K562 (cell line): ENCODE results near the gene NXPH4. TPM values are rescaled to one million over a fixed set of nuclear protein-coding genes. Genes with fewer than 3 reads are reported as not detected.

Experiments
- ATAC-seq: fragments of 200-7000 bp; cut with Tn5 transposase; 3 replicates; pipeline ENCODE4 v1.9.1; 2020; ENCODE audit warnings: moderate library complexity
- BruUV-seq: library from RNA; stranded (reverse); fragments of 400-500 nt; replicated peaks from 2 replicates; lab custom pipeline; 2021; lab: Mats Ljungman, UMichigan
- CTCF ChIA-PET: fragments of 300-600 bp; formaldehyde crosslinking; extraction: SDS; loops from one replicate; lab custom pipeline; 2021; ENCODE audit warnings: low intra/inter-chr PET ratio; lab: Yijun Ruan, JAX
- POLR2A ChIA-PET: fragments of 300-600, 350-650 bp; sonication (Branson Sonifier 250); formaldehyde crosslinking; extraction: SDS; loops from one replicate; lab custom pipeline; 2021; ENCODE audit warnings: antibody characterized with exemption, inconsistent platforms; lab: Yijun Ruan, JAX
- DNase-seq, 4 experiments: peaks; one replicate each; pipeline versions ENCODE4 v3.0.0 to v3.0.0-alpha.2; 2011 to 2018; ENCODE audit warnings: low spot score in 3 of 4, mixed read lengths in 3 of 4; ENCODE audit errors: extremely low read depth in 1 of 4
- FAIRE-seq: peaks from 2 replicates; lab custom pipeline; 2011; peaks lifted over from hg19 to GRCh38; lab: Jason Lieb, UNC
- H2AFZ ChIP-seq: 2 replicates; pipeline ENCODE4 v1.6.0; 2011; ENCODE audit warnings: low read depth, low read length, control low read depth, inconsistent platforms
- H3K27ac ChIP-seq: fragments of 200-600 bp; 3 replicates; pipeline ENCODE4 v1.8.0; 2011; ENCODE audit warnings: low read depth, mild to moderate bottlenecking, control low read depth, inconsistent platforms, low read length, moderate library complexity, mixed read lengths; ENCODE audit errors: extremely low read depth
- H3K27me3 ChIP-seq, 2 experiments: fragments of 300-600 bp in 1 of 2; 2 replicates in 1 of 2; 3 replicates in 1 of 2; pipeline versions ENCODE4 v1.6.0 to v1.8.0; 2011; ENCODE audit warnings: inconsistent platforms in 2 of 2, low read length in 2 of 2, mild to moderate bottlenecking in 1 of 2, mixed read lengths in 1 of 2, moderate library complexity in 1 of 2; ENCODE audit not compliant: control insufficient read depth in 2 of 2, insufficient read depth in 2 of 2
- H3K36me3 ChIP-seq: fragments of 300-600 bp; 3 replicates; pipeline ENCODE4 v1.8.0; 2011; ENCODE audit warnings: mild to moderate bottlenecking, low read length, inconsistent platforms; ENCODE audit not compliant: control insufficient read depth, insufficient read depth
- H3K4me1 ChIP-seq, 2 experiments: fragments of 200-600 bp in 1 of 2; replicated peaks in 1 of 2; 2 replicates in 1 of 2; 3 replicates in 1 of 2; pipeline versions ENCODE4 v1.5.1 to v1.8.0; 2011; ENCODE audit warnings: inconsistent platforms in 2 of 2, low read length in 2 of 2, mild to moderate bottlenecking in 1 of 2, mixed read lengths in 1 of 2, moderate library complexity in 1 of 2; ENCODE audit not compliant: control insufficient read depth in 2 of 2, insufficient read depth in 2 of 2
- H3K4me2 ChIP-seq: 2 replicates; pipeline ENCODE4 v1.6.1; 2011; ENCODE audit warnings: low read length, control low read depth, inconsistent platforms, mixed read lengths; ENCODE audit not compliant: insufficient read depth
- H3K4me3 ChIP-seq: fragments of 200-600 bp; sonication (generic), shearing (Covaris generic); 2 replicates; pipeline ENCODE4 v1.5.1; 2016; ENCODE audit warnings: control low read depth, inconsistent platforms
- H3K79me2 ChIP-seq: fragments of 200-600 bp; 3 replicates; pipeline ENCODE4 v1.8.0; 2011; ENCODE audit warnings: low read length, inconsistent platforms; ENCODE audit not compliant: control insufficient read depth, insufficient read depth
- H3K9ac ChIP-seq, 2 experiments: 2 replicates each; pipeline versions ENCODE4 v1.6.0 to v1.6.1; 2011; ENCODE audit warnings: low read depth in 2 of 2, low read length in 2 of 2, control low read depth in 1 of 2, inconsistent platforms in 1 of 2, mild to moderate bottlenecking in 1 of 2, mixed read lengths in 1 of 2; ENCODE audit not compliant: insufficient read depth in 1 of 2
- H3K9me1 ChIP-seq: one replicate; pipeline ENCODE4 v1.6.0; 2011; ENCODE audit warnings: inconsistent platforms, mild to moderate bottlenecking, low read length, moderate library complexity; ENCODE audit not compliant: control insufficient read depth, insufficient read depth
- H3K9me3 ChIP-seq: replicated peaks from 2 replicates; pipeline ENCODE4 v1.5.1; 2011; ENCODE audit warnings: low read depth, low read length, inconsistent platforms; ENCODE audit not compliant: control insufficient read depth, insufficient read depth
- H4K20me1 ChIP-seq: replicated peaks from 2 replicates; pipeline ENCODE4 v1.6.1; 2011; ENCODE audit warnings: low read length, inconsistent platforms, mixed read lengths; ENCODE audit not compliant: control insufficient read depth, insufficient read depth
- ATF1 ChIP-seq, 2 experiments: fragments of 450-650 bp in 1 of 2; IDR thresholded peaks; 2 replicates each; pipeline ENCODE4 v1.6.1; 2016; ENCODE audit warnings: missing compliant biosample characterization in 1 of 2, missing genetic modification characterization in 1 of 2
- EZH2 ChIP-seq: IDR thresholded peaks from 2 replicates; pipeline ENCODE4 v1.6.1; 2012; ENCODE audit warnings: low read depth, mild to moderate bottlenecking, inconsistent platforms, low read length, borderline replicate concordance
- RFX5 ChIP-seq: IDR thresholded peaks from 2 replicates; pipeline ENCODE4 v1.6.1; 2011; ENCODE audit warnings: low read depth, mild to moderate bottlenecking, improper control_type of control experiment, low read length
- TFAP4 ChIP-seq: sonication (generic); formaldehyde crosslinking; IDR thresholded peaks from 2 replicates; pipeline ENCODE4 v1.8.0; 2022; ENCODE audit warnings: missing genetic modification reagents, mild to moderate bottlenecking, moderate library complexity, borderline replicate concordance
- ZFP1 ChIP-seq: fragments of 450-650 bp; formaldehyde crosslinking; IDR thresholded peaks from 2 replicates; pipeline ENCODE4 v1.4.0; 2020; ENCODE audit warnings: mild to moderate bottlenecking, mixed read lengths
- whole genome bisulfite sequencing: fragments of 100-300 bp; shearing (Covaris generic); methylation state at CpG from one replicate; pipeline ENCODE4 v1.1.6; 2016; ENCODE audit warnings: low coverage, mixed read lengths; ENCODE audit not compliant: insufficient coverage; ENCODE audit errors: missing lambda C conversion rate; 5-methylcytosine and 5-hydroxymethylcytosine counted together
- in situ Hi-C: fragments of 300-500 bp; cut with MboI; formaldehyde crosslinking; loops from 4 replicates; pipeline ENCODE4 v1.15.0; 2018; ENCODE audit warnings: inconsistent platforms, mixed read lengths
- intact Hi-C: fragments of 100-400 bp; cut with micrococcal nuclease; formaldehyde crosslinking; loops from 2 replicates; pipeline ENCODE4 v1.14.2; 2022
- polyA plus RNA-seq, 8 experiments: library from polyadenylated mRNA; depleted of rRNA in 4 of 8; stranded (reverse) in 5 of 8; unstranded in 3 of 8; fragments of >200 nt; fragmentation: Nextera tagmentation in 2 of 8; fragmentation: Illumina TruSeq in 1 of 8; extraction: Ambion mirVana in 2 of 8; extraction: Trizol in 1 of 8; gene quantifications; 2 replicates each; pipeline versions ENCODE4 v1.2.1 to v1.2.3, GENCODE V29; 2011 to 2014; ENCODE audit warnings: inconsistent platforms in 1 of 8, missing spikeins in 1 of 8
- total RNA-seq, 7 experiments: library from RNA; depleted of rRNA in 6 of 7; stranded (reverse); fragments of >200 nt in 6 of 7; fragmentation: Illumina TruSeq in 2 of 7; extraction: Trizol in 2 of 7; gene quantifications; 2 replicates each; pipeline versions ENCODE4 v1.2.1 to v1.2.3, GENCODE V29; 2011 to 2021; ENCODE audit warnings: low replicate concordance in 1 of 7
- TF ChIP-seq, protein P1 (sequence below): sonication (generic); formaldehyde crosslinking; IDR thresholded peaks from 2 replicates; pipeline ENCODE4 v1.8.0; 2022; ENCODE audit warnings: mild to moderate bottlenecking, missing genetic modification reagents
- TF ChIP-seq, protein P2 (sequence below): fragments of 450-650 bp; IDR thresholded peaks from one replicate; pipeline ENCODE4 v1.6.1; 2018; ENCODE audit warnings: mild to moderate bottlenecking, moderate library complexity; ENCODE audit not compliant: partially characterized antibody

Gene NXPH4
- total and polyA plus RNA-seq, 9 of the 15 experiments (the other 6 are each of a cell fraction or from before 2014, with no cell fraction given), result 0.49 to 2.7 (median 1.1) TPM; not detected in 4

DNA sequence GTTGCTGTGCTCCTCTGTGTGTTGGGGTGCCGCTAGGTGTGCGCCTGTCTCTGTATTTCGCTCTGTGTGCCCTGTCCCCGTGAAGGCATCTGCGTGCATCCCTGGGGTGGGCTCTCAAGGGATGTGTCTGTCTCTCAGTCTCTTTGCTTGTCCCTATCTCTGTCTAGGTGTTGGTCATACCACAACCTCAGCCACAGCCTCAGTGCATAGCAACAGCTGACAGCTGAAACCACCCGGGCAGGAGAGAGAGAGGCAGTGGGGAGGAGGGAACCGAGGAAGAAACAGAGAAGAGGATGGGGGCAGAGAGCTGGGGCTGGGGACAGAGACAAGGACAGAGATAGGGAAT, 953 bp upstream of the NXPH4 start:
- Histone ChIP-seq H3K79me2 (no peaks in the 10 kb centered on the region), H3K4me2 (no peak overlapping the region), H4K20me1 (peaks cover 13% of the 10 kb centered on the region; the same call in 1 of the 2 replicates), H3K4me3 (no peak overlapping the region), H3K4me1 (peaks cover 17 to 59% of the 10 kb centered on the region in 2 experiments; a peak in 4 of 5 replicates), H3K27ac (no peak overlapping the region), H2AFZ (no peak overlapping the region), H3K9me1 (peaks cover 3% of the 10 kb centered on the region), H3K27me3 (peaks cover 37 to 71% of the 10 kb centered on the region in 2 experiments), H3K9ac (peak overlapping the region in 1 of 2 experiments; percentile 56; a peak in 1 of 4 replicates), H3K9me3 (no peaks in the 10 kb centered on the region), H3K36me3 (no peaks in the 10 kb centered on the region)
- intact Hi-C loops, result no loop called here
- FAIRE-seq (peak; percentile 59), DNase-seq (no peak), ATAC-seq (no peak)
- WGBS, result 2% methylated on average over 5 of the region's 7 CpGs
- ChIA-PET POLR2A (interaction anchor here (0.6 to 1.1 kb wide), 2 partner anchors 14 to 16 kb away, joined by 3 read pairs; partner anchors contain the start of gene SHMT2), CTCF (interaction anchor here (0.7 to 7.2 kb wide), 3 partner anchors 22 to 28 kb away, joined by 3 to 186 read pairs (median 4); a partner anchor contains a TSS)
- in situ Hi-C loops, result no loop called here
- TF ChIP-seq, protein P1, sequence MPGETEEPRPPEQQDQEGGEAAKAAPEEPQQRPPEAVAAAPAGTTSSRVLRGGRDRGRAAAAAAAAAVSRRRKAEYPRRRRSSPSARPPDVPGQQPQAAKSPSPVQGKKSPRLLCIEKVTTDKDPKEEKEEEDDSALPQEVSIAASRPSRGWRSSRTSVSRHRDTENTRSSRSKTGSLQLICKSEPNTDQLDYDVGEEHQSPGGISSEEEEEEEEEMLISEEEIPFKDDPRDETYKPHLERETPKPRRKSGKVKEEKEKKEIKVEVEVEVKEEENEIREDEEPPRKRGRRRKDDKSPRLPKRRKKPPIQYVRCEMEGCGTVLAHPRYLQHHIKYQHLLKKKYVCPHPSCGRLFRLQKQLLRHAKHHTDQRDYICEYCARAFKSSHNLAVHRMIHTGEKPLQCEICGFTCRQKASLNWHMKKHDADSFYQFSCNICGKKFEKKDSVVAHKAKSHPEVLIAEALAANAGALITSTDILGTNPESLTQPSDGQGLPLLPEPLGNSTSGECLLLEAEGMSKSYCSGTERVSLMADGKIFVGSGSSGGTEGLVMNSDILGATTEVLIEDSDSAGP (CRISPR knock-in tag), result 0 out of 2 replicates have a peak, but pooled peaks have one; percentile 28
- TF ChIP-seq ZFP1 (no peak), ATF1 (CRISPR knock-in tag; IDR thresholded peaks at IDR 0.05) (no peak), ATF1 (tag; IDR thresholded peaks at IDR 0.05) (0 out of 2 replicates have a peak, but pooled peaks have one; percentile 12), TFAP4 (CRISPR knock-in tag) (peak; percentile 77), EZH2 (0 out of 2 replicates have a peak, but pooled peaks have one; percentile 52), RFX5 (peak; percentile 89)
- TF ChIP-seq, protein P2, sequence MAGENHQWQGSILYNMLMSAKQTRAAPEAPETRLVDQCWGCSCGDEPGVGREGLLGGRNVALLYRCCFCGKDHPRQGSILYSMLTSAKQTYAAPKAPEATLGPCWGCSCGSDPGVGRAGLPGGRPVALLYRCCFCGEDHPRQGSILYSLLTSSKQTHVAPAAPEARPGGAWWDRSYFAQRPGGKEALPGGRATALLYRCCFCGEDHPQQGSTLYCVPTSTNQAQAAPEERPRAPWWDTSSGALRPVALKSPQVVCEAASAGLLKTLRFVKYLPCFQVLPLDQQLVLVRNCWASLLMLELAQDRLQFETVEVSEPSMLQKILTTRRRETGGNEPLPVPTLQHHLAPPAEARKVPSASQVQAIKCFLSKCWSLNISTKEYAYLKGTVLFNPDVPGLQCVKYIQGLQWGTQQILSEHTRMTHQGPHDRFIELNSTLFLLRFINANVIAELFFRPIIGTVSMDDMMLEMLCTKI, result no peak
- no TSS peak for BruUV-seq
